Endothelial cell of umbilical vein (primary cell): Measurements from ENCODE around the gene TECPR2.

ENCODE experiments used
- POLR2A ChIP-seq: IDR thresholded peaks from 2 replicates; pipeline ENCODE4 v1.6.1; 2012; ENCODE audit warnings: low read depth, mild to moderate bottlenecking, control low read depth, low read length
- POLR2AphosphoS5 ChIP-seq: IDR thresholded peaks from 2 replicates; pipeline ENCODE4 v1.6.1; 2012; ENCODE audit warnings: low read depth, mild to moderate bottlenecking, control low read depth, low read length, moderate library complexity; ENCODE audit not compliant: insufficient read depth

DNA sequence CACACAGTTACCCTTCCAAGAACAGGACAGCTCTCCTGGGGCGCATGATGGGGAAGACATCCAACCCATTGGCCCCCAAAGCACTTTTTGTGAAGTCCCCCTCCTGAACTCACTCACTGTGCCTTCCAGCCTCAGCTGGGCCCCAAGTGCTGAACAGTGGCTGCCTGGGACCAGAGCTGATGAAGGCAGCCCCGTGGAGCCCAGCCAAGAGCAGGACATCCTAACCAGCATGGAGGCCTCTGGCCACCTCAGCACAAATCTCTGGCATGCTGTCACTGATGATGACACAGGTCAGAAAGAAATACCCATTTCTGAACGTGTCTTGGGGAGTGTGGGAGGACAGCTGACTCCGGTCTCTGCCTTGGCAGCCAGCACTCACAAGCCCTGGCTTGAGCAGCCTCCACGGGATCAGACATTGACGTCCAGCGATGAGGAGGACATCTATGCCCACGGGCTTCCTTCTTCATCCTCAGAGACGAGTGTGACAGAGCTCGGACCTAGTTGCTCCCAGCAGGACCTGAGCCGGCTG, 72.0 kb downstream of the TECPR2 start:
- TF ChIP-seq POLR2AphosphoS5 (no peak), POLR2A (no peak)
